Activated naive CD8-positive, alpha-beta T cell treated with anti-CD3 and anti-CD28 coated beads, Interleukin-2, amount 10 ng/mL, durations not matched to agents 7 days and 5 days (primary cell): Measurements from ENCODE around the gene PIP4K2A. TPM values are rescaled to one million over a fixed set of nuclear protein-coding genes. Genes with fewer than 3 reads are reported as not detected.
"Not testable (repeated sequence)": the region's sequence is repeated elsewhere in the genome, so short reads cannot be mapped to it uniquely, and the experiment has no call there.

ENCODE experiments used
- ATAC-seq: fragments of 150-1000 bp; cut with Tn5 transposase; one replicate; pipeline ENCODE4 v1.10.0; 2021; ENCODE audit warnings: low read depth, moderate library complexity
- POLR2A ChIA-PET: fragments of 350-600 bp; sonication (Branson Sonifier 250); formaldehyde crosslinking; loops from one replicate; lab custom pipeline; 2021; ENCODE audit warnings: antibody characterized with exemption; lab: Charles Lee
- DNase-seq: peaks from one replicate; pipeline ENCODE4 v3.0.0; 2021
- H3K27ac Mint-ChIP-seq: one replicate; pipeline ENCODE4 v1.8.0; 2022; ENCODE audit warnings: mild to moderate bottlenecking, mixed read lengths
- H3K27me3 Mint-ChIP-seq: one replicate; pipeline ENCODE4 v1.8.0; 2022; ENCODE audit warnings: mild to moderate bottlenecking, moderate library complexity, mixed read lengths
- H3K36me3 Mint-ChIP-seq: one replicate; pipeline ENCODE4 v1.8.0; 2021; ENCODE audit warnings: mild to moderate bottlenecking, mixed read lengths
- H3K4me1 Mint-ChIP-seq: one replicate; pipeline ENCODE4 v1.8.0; 2021; ENCODE audit warnings: mixed read lengths
- H3K4me3 Mint-ChIP-seq: one replicate; pipeline ENCODE4 v1.8.0; 2022; ENCODE audit warnings: mild to moderate bottlenecking, moderate library complexity, mixed read lengths
- H3K9me3 Mint-ChIP-seq: one replicate; pipeline ENCODE4 v1.8.0; 2021; ENCODE audit warnings: mixed read lengths
- total RNA-seq, 2 experiments: library from RNA; stranded (reverse); gene quantifications; one replicate each; pipeline ENCODE4 v1.2.3, GENCODE V29; 2021

Gene PIP4K2A
- total RNA-seq, 2 experiments from 2014 or later: 179 to 199 TPM

GRCh38 chr10:22699976-22700375 is 14.4 kb downstream of the PIP4K2A start:
- DNase-seq (no peak), ATAC-seq (no peak)
- Mint-ChIP-seq H3K4me3 (no peak overlapping the region), H3K9me3 (no peaks in the 10 kb centered on the region), H3K36me3 (peaks cover 31% of the 10 kb centered on the region), H3K4me1 (peaks cover 61% of the 10 kb centered on the region), H3K27ac (no peak overlapping the region), H3K27me3 (no peaks in the 10 kb centered on the region)
- POLR2A ChIA-PET: interaction anchor here (0.9 kb wide), 1 partner anchor 18 kb away, joined by 3 read pairs; no protein-coding TSS in a partner anchor

GRCh38 chr10:22698941-22699440 is 15.4 kb downstream of the PIP4K2A start:
- Mint-ChIP-seq H3K27me3 (no peaks in the 10 kb centered on the region), H3K27ac (peak overlapping the region; percentile 51), H3K36me3 (peaks cover 25% of the 10 kb centered on the region), H3K4me1 (peaks cover 56% of the 10 kb centered on the region), H3K9me3 (no peaks in the 10 kb centered on the region), H3K4me3 (no peak overlapping the region)
- POLR2A ChIA-PET: no interaction called here
- ATAC-seq (no peak), DNase-seq (no peak)

DNA sequence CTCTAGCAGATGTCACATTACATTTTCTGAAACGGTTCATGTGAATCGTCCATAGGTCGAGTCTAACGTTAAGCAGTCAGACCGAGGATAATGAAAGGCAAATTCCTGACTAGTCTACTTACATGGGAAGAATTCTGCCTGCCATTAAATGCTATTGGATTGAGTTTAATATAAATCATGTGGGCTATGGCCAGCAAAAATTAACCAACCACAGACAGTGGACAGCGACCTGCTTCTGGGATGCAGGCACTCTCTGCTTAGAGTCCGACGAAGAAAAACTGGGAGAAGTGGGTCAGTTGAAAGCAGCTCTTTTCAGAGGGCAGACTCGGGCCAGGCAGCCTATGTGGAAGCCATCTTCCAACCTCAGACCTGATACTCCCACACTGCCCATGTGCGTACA is 16.6 kb downstream of the PIP4K2A start:
- no peak overlapping the region for H3K4me3 Mint-ChIP-seq
- peaks cover 28% of the 10 kb centered on the region for H3K36me3 Mint-ChIP-seq
- DNase-seq (no peak), ATAC-seq (no peak)
- POLR2A ChIA-PET: interaction anchor here (1.4 kb wide), 1 partner anchor 16 kb away, joined by 3 read pairs; no protein-coding TSS in a partner anchor
- H3K27me3 Mint-ChIP-seq: no peaks in the 10 kb centered on the region
- no peaks in the 10 kb centered on the region for H3K9me3 Mint-ChIP-seq
- H3K27ac Mint-ChIP-seq: no peak overlapping the region
- H3K4me1 Mint-ChIP-seq: peaks cover 57% of the 10 kb centered on the region

DNA sequence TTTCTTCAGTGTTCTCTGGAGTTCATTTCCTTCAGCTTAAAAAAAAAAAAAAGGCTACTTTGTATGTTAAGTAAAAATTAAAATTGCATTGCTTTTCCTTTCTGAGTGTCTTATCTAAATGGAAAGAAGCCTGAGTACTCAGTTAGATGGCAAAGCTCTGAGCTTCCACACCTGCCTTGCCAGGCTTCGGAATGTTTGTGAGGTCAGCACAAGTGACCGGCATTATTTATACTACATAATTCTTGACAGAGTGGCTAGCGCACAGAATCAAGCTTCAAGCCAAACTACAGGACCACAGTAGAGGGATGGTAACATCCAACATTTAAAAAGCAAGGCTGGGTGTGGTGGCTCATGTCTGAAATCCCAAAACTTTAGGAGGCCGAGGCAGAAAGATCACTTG is 17.3 kb downstream of the PIP4K2A start:
- Mint-ChIP-seq H3K4me3 (no peak overlapping the region), H3K36me3 (peaks cover 27% of the 10 kb centered on the region), H3K27me3 (no peaks in the 10 kb centered on the region), H3K4me1 (peaks cover 53% of the 10 kb centered on the region), H3K27ac (no peak overlapping the region), H3K9me3 (no peaks in the 10 kb centered on the region)
- POLR2A ChIA-PET: interaction anchor here (1.4 kb wide), 1 partner anchor 16 kb away, joined by 3 read pairs; no protein-coding TSS in a partner anchor
- DNase-seq (no peak), ATAC-seq (no peak)

DNA sequence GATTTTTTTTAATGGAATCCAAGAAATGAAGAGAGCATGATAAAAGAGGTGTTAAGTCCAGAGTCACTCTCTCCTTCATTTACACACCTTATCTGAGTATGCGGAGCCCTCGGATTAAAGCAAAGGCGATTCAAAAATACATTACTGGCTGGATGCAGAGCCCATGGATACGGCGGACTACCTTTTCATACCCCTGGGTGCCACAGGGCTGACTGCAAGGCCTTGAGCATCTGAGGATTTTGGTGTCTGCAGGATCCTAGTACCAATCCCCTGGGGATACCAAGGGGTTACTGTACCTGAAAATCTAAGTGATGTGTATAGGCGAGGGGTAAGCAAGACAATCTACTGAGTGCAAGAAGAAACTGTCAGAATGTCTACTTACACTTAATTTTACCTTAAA is 20.5 kb downstream of the PIP4K2A start:
- H3K4me3 Mint-ChIP-seq: no peak overlapping the region
- no peak for DNase-seq
- POLR2A ChIA-PET: interaction anchor here (0.7 kb wide), 1 partner anchor 16 kb away, joined by 3 read pairs; no protein-coding TSS in a partner anchor
- no peaks in the 10 kb centered on the region for H3K9me3 Mint-ChIP-seq
- no peak for ATAC-seq
- no peaks in the 10 kb centered on the region for H3K27me3 Mint-ChIP-seq
- no peak overlapping the region for H3K27ac Mint-ChIP-seq
- peaks cover 51% of the 10 kb centered on the region for H3K4me1 Mint-ChIP-seq
- peaks cover 34% of the 10 kb centered on the region for H3K36me3 Mint-ChIP-seq

- peaks cover 55% of the 10 kb centered on the region for H3K4me1 Mint-ChIP-seq
- H3K27ac Mint-ChIP-seq: no peak overlapping the region
- DNase-seq (no peak), ATAC-seq (no peak)
- no peaks in the 10 kb centered on the region for H3K27me3 Mint-ChIP-seq
- POLR2A ChIA-PET: interaction anchor here (0.7 to 1.1 kb wide), 2 partner anchors 12 to 17 kb away, joined by 3 read pairs; no protein-coding TSS in a partner anchor
- no peak overlapping the region for H3K4me3 Mint-ChIP-seq
- H3K36me3 Mint-ChIP-seq: peaks cover 34% of the 10 kb centered on the region
- H3K9me3 Mint-ChIP-seq: no peaks in the 10 kb centered on the region
These were observed 21.0 kb downstream of the PIP4K2A start for GRCh38 chr10:22693371-22693784.

- Mint-ChIP-seq H3K4me1 (peaks cover 57% of the 10 kb centered on the region), H3K36me3 (peaks cover 36% of the 10 kb centered on the region)
- H3K27ac Mint-ChIP-seq, H3K9me3 Mint-ChIP-seq, ATAC-seq, H3K4me3 Mint-ChIP-seq, H3K27me3 Mint-ChIP-seq, DNase-seq: not testable (repeated sequence)
- POLR2A ChIA-PET: interaction anchor here (0.9 kb wide), 2 partner anchors 11 to 18 kb away, joined by 3 to 7 read pairs; no protein-coding TSS in a partner anchor
These were observed 22.3 kb downstream of the PIP4K2A start for GRCh38 chr10:22692119-22692518.

DNA sequence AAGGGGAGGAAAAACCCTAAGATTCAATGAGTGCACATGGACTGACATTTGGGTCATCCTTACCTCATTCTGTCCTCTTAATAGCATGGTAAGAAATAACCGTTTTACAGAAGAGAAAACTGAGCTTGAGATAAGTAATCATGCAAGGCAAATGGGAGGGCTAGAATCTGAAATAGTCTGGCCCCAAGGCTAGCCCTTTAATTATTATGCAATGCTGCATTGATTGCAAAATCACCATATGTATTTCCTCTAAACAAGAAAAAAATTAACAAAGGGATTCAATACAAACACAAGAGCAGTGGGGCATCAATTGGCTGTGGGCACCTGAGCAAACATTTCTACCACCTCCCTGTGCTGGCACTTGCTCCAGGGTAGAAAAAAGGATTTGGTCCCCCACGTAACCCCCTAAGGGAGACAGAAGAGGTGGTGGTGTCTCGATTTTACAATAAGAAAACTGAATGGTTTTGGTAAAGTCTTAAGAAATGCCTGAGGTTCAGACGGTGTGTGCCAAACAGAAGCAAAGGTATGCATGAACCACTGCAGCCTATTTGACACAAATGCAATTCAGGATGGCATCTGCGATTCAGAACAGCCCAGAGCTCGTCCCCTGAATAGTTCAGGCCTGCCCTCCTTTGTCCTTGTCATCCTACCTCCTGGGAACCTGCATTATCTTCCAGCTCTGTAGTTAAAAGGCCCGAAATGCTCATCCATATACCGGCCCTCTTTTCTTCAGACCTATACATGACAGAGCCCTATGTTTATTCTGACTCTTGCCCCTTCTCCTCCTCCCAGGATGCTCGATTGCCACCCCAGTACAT is 23.6 kb downstream of the PIP4K2A start:
- H3K36me3 Mint-ChIP-seq: peaks cover 37% of the 10 kb centered on the region
- ATAC-seq (no peak), DNase-seq (no peak)
- H3K4me3 Mint-ChIP-seq: no peak overlapping the region
- H3K9me3 Mint-ChIP-seq: no peaks in the 10 kb centered on the region
- peak overlapping the region; percentile 54 for H3K27ac Mint-ChIP-seq
- POLR2A ChIA-PET: interaction anchor here (0.9 kb wide), 2 partner anchors 9 to 19 kb away, joined by 3 to 7 read pairs; no protein-coding TSS in a partner anchor
- peaks cover 58% of the 10 kb centered on the region for H3K4me1 Mint-ChIP-seq
- no peaks in the 10 kb centered on the region for H3K27me3 Mint-ChIP-seq

DNA sequence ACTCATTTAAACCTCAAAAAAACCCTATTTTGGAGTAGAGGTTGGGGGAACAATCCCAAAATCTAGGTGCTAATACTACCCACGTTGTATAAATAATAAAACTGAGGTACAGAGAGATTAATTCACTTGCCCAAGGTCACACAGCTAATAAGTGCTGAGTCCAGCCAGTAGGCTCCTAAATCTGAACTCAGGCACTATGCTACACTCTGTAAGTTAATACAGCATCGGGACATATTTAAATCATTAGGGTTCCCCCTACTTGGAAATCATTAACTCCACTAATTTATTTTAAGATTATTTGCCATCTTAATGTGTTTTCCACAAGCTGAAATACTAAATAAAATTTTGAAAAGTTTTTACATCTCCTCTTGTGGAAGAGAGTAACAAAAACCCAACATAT is 24.2 kb downstream of the PIP4K2A start:
- Mint-ChIP-seq H3K27ac (no peak overlapping the region), H3K27me3 (no peaks in the 10 kb centered on the region), H3K9me3 (no peaks in the 10 kb centered on the region), H3K4me3 (no peak overlapping the region), H3K36me3 (peaks cover 37% of the 10 kb centered on the region), H3K4me1 (peaks cover 61% of the 10 kb centered on the region)
- POLR2A ChIA-PET: no interaction called here
- DNase-seq (no peak), ATAC-seq (no peak)

GRCh38 chr10:22686347-22686746 is 28.0 kb downstream of the PIP4K2A start:
- H3K4me3 Mint-ChIP-seq: no peak overlapping the region
- ATAC-seq (no peak), DNase-seq (no peak)
- no peak overlapping the region for H3K27ac Mint-ChIP-seq
- peaks cover 74% of the 10 kb centered on the region for H3K4me1 Mint-ChIP-seq
- no peaks in the 10 kb centered on the region for H3K9me3 Mint-ChIP-seq
- H3K27me3 Mint-ChIP-seq: no peaks in the 10 kb centered on the region
- POLR2A ChIA-PET: interaction anchor here (0.9 to 1.2 kb wide), 2 partner anchors 18 to 25 kb away, joined by 3 read pairs; no protein-coding TSS in a partner anchor
- H3K36me3 Mint-ChIP-seq: peaks cover 18% of the 10 kb centered on the region

GRCh38 chr10:22685926-22686325 is 28.5 kb downstream of the PIP4K2A start:
- no peak overlapping the region for H3K27ac Mint-ChIP-seq
- H3K36me3 Mint-ChIP-seq: peaks cover 17% of the 10 kb centered on the region
- H3K9me3 Mint-ChIP-seq: no peaks in the 10 kb centered on the region
- POLR2A ChIA-PET: interaction anchor here (0.8 to 1.2 kb wide), 3 partner anchors 9 to 25 kb away, joined by 3 read pairs; no protein-coding TSS in a partner anchor
- no peak for ATAC-seq
- no peak for DNase-seq
- peaks cover 74% of the 10 kb centered on the region for H3K4me1 Mint-ChIP-seq
- H3K4me3 Mint-ChIP-seq: no peak overlapping the region
- H3K27me3 Mint-ChIP-seq: no peaks in the 10 kb centered on the region

- H3K27me3 Mint-ChIP-seq: no peaks in the 10 kb centered on the region
- DNase-seq (no peak), ATAC-seq (no peak)
- POLR2A ChIA-PET: no interaction called here
- H3K36me3 Mint-ChIP-seq: peaks cover 18% of the 10 kb centered on the region
- no peaks in the 10 kb centered on the region for H3K9me3 Mint-ChIP-seq
- H3K4me3 Mint-ChIP-seq: peak overlapping the region; percentile 71
- H3K27ac Mint-ChIP-seq: peak overlapping the region; percentile 96
- peaks cover 74% of the 10 kb centered on the region for H3K4me1 Mint-ChIP-seq
These were observed 29.7 kb downstream of the PIP4K2A start for GRCh38 chr10:22684699-22685098.

GRCh38 chr10:22683140-22683389 is 31.3 kb downstream of the PIP4K2A start:
- H3K27ac Mint-ChIP-seq: peak overlapping the region; percentile 96
- H3K9me3 Mint-ChIP-seq: no peaks in the 10 kb centered on the region
- DNase-seq (no peak), ATAC-seq (peak; percentile 32)
- peaks cover 77% of the 10 kb centered on the region for H3K4me1 Mint-ChIP-seq
- no peaks in the 10 kb centered on the region for H3K27me3 Mint-ChIP-seq
- POLR2A ChIA-PET: interaction anchor here (0.6 to 3.7 kb wide), 10 partner anchors 14 to 72 kb away, joined by 3 to 33 read pairs (median 6); partner anchors contain the start of gene PIP4K2A
- peaks cover 12% of the 10 kb centered on the region for H3K36me3 Mint-ChIP-seq
- H3K4me3 Mint-ChIP-seq: peak overlapping the region; percentile 71
